Testis (tissue), 2 donors: ENCODE results near the gene TMSB15A.

Experiments
- CTCF ChIP-seq, 3 experiments: fragments of 450-650 bp in 2 of 3; fragments of 200-600 bp in 1 of 3; sonication (generic) in 1 of 3; IDR thresholded peaks; one replicate each; pipeline ENCODE4 v1.5.1; 2016 to 2019; ENCODE audit warnings: antibody characterized with exemption in 3 of 3, mild to moderate bottlenecking in 2 of 3, moderate library complexity in 1 of 3
- POLR2A ChIP-seq: fragments of 450-650 bp; IDR thresholded peaks from one replicate; pipeline ENCODE4 v1.6.1; 2017; ENCODE audit warnings: antibody characterized with exemption, mild to moderate bottlenecking, moderate library complexity

GRCh38 chrX:102558607-102559006 is 42.1 kb upstream of the TMSB15A start:
- TF ChIP-seq CTCF (IDR thresholded peaks at IDR 0.05) (no peak), POLR2A (no peak)
